ENCODE results near the gene TEDC1. TPM values are rescaled to one million over a fixed set of nuclear protein-coding genes. Genes with fewer than 3 reads are reported as not detected.
A peak's percentile ranks its signal among the peaks of the same experiment; 100 is the strongest.

Gene TEDC1
- total RNA-seq, 1 donor from 2014 or later, result 12.7 TPM

GRCh38 chr14:105525861-105526775 lies 35.1 kb downstream of the TEDC1 start, which contains the start of gene TMEM121:
Gene TMEM121 (plus strand): TSS chr14:105526583. CDS start chr14:105528835, 2,252 bp downstream.
- H3K4me3 ChIP-seq, result peak within 1 kb of the TSS; percentile 69 to 91
- DNase-seq (ENCODE audit: low spot score in 2 of 2), result no peak
- H3K4me1 ChIP-seq, result peaks cover 12 to 21% of the 10 kb centered on the region in 2 donors
- peak within 1 kb of the TSS; percentile 40 to 55 for H3K27ac ChIP-seq
- intact Hi-C loops (cut with DNase I), result loop anchor here (2.0 to 5.0 kb wide), 3 partner anchors 35 to 434 kb away; partner anchors contain the start of gene TEDC1
- H3K9me3 ChIP-seq, result no peaks in the 10 kb centered on the region
- TF ChIP-seq, protein P1, sequence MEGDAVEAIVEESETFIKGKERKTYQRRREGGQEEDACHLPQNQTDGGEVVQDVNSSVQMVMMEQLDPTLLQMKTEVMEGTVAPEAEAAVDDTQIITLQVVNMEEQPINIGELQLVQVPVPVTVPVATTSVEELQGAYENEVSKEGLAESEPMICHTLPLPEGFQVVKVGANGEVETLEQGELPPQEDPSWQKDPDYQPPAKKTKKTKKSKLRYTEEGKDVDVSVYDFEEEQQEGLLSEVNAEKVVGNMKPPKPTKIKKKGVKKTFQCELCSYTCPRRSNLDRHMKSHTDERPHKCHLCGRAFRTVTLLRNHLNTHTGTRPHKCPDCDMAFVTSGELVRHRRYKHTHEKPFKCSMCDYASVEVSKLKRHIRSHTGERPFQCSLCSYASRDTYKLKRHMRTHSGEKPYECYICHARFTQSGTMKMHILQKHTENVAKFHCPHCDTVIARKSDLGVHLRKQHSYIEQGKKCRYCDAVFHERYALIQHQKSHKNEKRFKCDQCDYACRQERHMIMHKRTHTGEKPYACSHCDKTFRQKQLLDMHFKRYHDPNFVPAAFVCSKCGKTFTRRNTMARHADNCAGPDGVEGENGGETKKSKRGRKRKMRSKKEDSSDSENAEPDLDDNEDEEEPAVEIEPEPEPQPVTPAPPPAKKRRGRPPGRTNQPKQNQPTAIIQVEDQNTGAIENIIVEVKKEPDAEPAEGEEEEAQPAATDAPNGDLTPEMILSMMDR (IDR thresholded peaks at IDR 0.05), result no peak
- H3K27me3 ChIP-seq, result no peaks in the 10 kb centered on the region
- H3K36me3 ChIP-seq, result no peaks in the 10 kb centered on the region

DNA sequence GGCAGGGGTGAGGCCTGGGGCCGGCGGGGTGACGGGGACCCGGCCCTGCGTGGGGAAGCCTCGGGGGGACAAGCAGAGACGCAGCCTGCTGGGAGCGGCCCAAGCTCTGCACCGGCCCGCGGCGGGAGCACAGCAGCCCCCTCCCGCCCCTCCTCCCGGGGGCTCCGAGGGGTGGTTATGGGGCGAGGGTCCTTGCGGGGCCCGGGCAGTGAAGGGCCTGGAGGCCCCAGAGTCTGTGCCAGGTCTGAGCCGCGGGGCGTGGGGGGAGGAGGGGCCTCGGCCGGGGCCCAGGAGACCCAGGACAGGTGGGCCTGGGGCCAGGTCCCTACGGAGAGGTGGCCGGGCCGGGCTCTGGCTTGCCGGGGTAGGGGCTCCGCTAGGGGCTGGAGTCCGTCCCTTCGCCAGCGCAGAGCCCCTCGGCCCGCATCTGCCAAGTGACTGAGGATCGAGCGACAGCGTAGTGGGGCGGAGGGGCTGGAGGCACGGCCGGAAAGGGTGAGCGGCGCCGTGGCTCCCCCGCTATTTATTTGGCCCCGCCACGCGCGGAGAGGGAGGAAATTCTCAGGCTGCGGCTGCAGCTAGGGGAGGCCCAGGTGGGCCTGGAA lies 35.8 kb downstream of the TEDC1 start:
- TF ChIP-seq, protein P1 (IDR thresholded peaks at IDR 0.05), result no peak
- no peak overlapping the region for H3K27ac ChIP-seq

GRCh38 chr14:105527381-105527825 lies 36.4 kb downstream of the TEDC1 start:
- TF ChIP-seq, protein P1 (IDR thresholded peaks at IDR 0.05), result no peak
- H3K9me3 ChIP-seq, result no peaks in the 10 kb centered on the region
- H3K36me3 ChIP-seq, result no peaks in the 10 kb centered on the region
- peaks cover 12 to 21% of the 10 kb centered on the region in 2 donors for H3K4me1 ChIP-seq
- intact Hi-C loops (cut with DNase I), result loop anchor here (2.0 to 5.0 kb wide), 3 partner anchors 37 to 435 kb away; partner anchors contain the start of gene TEDC1
- H3K4me3 ChIP-seq, result peak overlapping the region; percentile 69 to 91
- H3K27me3 ChIP-seq, result no peaks in the 10 kb centered on the region
- DNase-seq (ENCODE audit: low spot score in 2 of 2), result no peak
- H3K27ac ChIP-seq, result no peak overlapping the region

More for the DNA sequence above, 35.8 kb downstream of the TEDC1 start:
- intact Hi-C loops (cut with DNase I), result loop anchor here (2.0 to 5.0 kb wide), 3 partner anchors 36 to 435 kb away; partner anchors contain the start of gene TEDC1
- no peaks in the 10 kb centered on the region for H3K27me3 ChIP-seq
- peak overlapping the region; percentile 69 to 91 for H3K4me3 ChIP-seq
- peaks cover 12 to 21% of the 10 kb centered on the region in 2 donors for H3K4me1 ChIP-seq
- H3K36me3 ChIP-seq, result no peaks in the 10 kb centered on the region
- DNase-seq (ENCODE audit: low spot score in 2 of 2), result no peak
- no peaks in the 10 kb centered on the region for H3K9me3 ChIP-seq

- Histone ChIP-seq H3K4me3 (peak overlapping the region; percentile 69 to 91), H3K27ac (peak overlapping the region in 1 of 2 donors; percentile 53), H3K4me1 (peaks cover 12 to 21% of the 10 kb centered on the region in 2 donors), H3K36me3 (no peaks in the 10 kb centered on the region), H3K27me3 (no peaks in the 10 kb centered on the region), H3K9me3 (no peaks in the 10 kb centered on the region)
- DNase-seq (ENCODE audit: low spot score in 2 of 2), result peak in 1 of 2 donors; percentile 87
- intact Hi-C loops (cut with DNase I), result loop anchor here (1.0 to 5.0 kb wide), 5 partner anchors 37 to 436 kb away; partner anchors contain the start of gene TEDC1
- TF ChIP-seq, protein P1 (IDR thresholded peaks at IDR 0.05), result peak; percentile 83 to 90 (median 90)
Measured at GRCh38 chr14:105527826-105528585, 37.0 kb downstream of the TEDC1 start.

Measured in ascending aorta (tissue), 2 donors.